SKM-1 treated with dmso at 0.1 percent for 144 hours (cell line): ENCODE results near the gene PDSS1.

Experiments
- DNase-seq: peaks from one replicate; lab custom pipeline; 2025; ENCODE audit not compliant: unreplicated experiment; lab: John Stamatoyannopoulos, UW

Gene PDSS1

GRCh38 chr10:26792758-26793495 is 95.4 kb downstream of the PDSS1 start:
- DNase-seq, result no peak
